GM12873 (cell line): ENCODE data around the gene IP6K3.

Experiments
- CTCF ChIP-seq: IDR thresholded peaks from 2 replicates; pipeline ENCODE4 v1.5.1; 2012; ENCODE audit warnings: low read depth, mild to moderate bottlenecking, moderate library complexity, low read length, control low read depth; ENCODE audit not compliant: insufficient read depth; ENCODE audit errors: missing control alignments

The IP6K3 gene

GRCh38 chr6:33678233-33678931, 68.3 kb downstream of the IP6K3 start:
- TF ChIP-seq CTCF: no peak

GRCh38 chr6:33677689-33678088, 69.0 kb downstream of the IP6K3 start:
- TF ChIP-seq CTCF: no peak

GRCh38 chr6:33677143-33677660, 69.5 kb downstream of the IP6K3 start:
- no peak for TF ChIP-seq CTCF

- TF ChIP-seq CTCF: no peak
These were observed 70.1 kb downstream of the IP6K3 start for GRCh38 chr6:33676416-33677142.

- no peak for TF ChIP-seq CTCF
These were observed 70.7 kb downstream of the IP6K3 start for GRCh38 chr6:33675968-33676367.

- TF ChIP-seq CTCF: no peak
These were observed 72.9 kb downstream of the IP6K3 start for GRCh38 chr6:33673851-33674250.

- TF ChIP-seq CTCF: peak; percentile 38
These were observed 73.9 kb downstream of the IP6K3 start for GRCh38 chr6:33672808-33673207.
